Measurements from ENCODE around the gene APCDD1L.
"Not testable (repeated sequence)": the region's sequence is repeated elsewhere in the genome, so short reads cannot be mapped to it uniquely, and the experiment has no call there.

The APCDD1L gene

GRCh38 chr20:58512808-58513552 is 2.2 kb downstream of the APCDD1L start:
- DNase-seq: no peak

- no peak for DNase-seq
These were observed 3.3 kb downstream of the APCDD1L start for GRCh38 chr20:58511861-58512260.

- no peak for DNase-seq
These were observed 3.8 kb downstream of the APCDD1L start for GRCh38 chr20:58511364-58511763.

- no peak for DNase-seq
These were observed 4.3 kb downstream of the APCDD1L start for GRCh38 chr20:58510921-58511320.

GRCh38 chr20:58508762-58509395 is 6.3 kb downstream of the APCDD1L start:
- DNase-seq: no peak

GRCh38 chr20:58506999-58507398 is 8.2 kb downstream of the APCDD1L start:
- not testable (repeated sequence) for DNase-seq

GRCh38 chr20:58504566-58504965 is 10.6 kb downstream of the APCDD1L start:
- DNase-seq: no peak

GRCh38 chr20:58503668-58504067 is 11.5 kb downstream of the APCDD1L start:
- DNase-seq: no peak

GRCh38 chr20:58500256-58500655 is 14.9 kb downstream of the APCDD1L start:
- no peak for DNase-seq

GRCh38 chr20:58498470-58499068 is 16.6 kb downstream of the APCDD1L start:
- DNase-seq: no peak

- DNase-seq: no peak
These were observed 17.3 kb downstream of the APCDD1L start for GRCh38 chr20:58497724-58498469.

- DNase-seq: no peak
These were observed 18.0 kb downstream of the APCDD1L start for GRCh38 chr20:58497076-58497641.

- DNase-seq: no peak
These were observed 18.8 kb downstream of the APCDD1L start for GRCh38 chr20:58496429-58496769.

GRCh38 chr20:58495623-58496428 is 19.4 kb downstream of the APCDD1L start:
- DNase-seq: no peak

- no peak for DNase-seq
These were observed 20.1 kb downstream of the APCDD1L start for GRCh38 chr20:58494923-58495622.

GRCh38 chr20:58492795-58493524 is 22.2 kb downstream of the APCDD1L start:
- DNase-seq: no peak

- DNase-seq: no peak
These were observed 23.0 kb downstream of the APCDD1L start for GRCh38 chr20:58492074-58492718.

GRCh38 chr20:58486207-58486606 is 29.0 kb downstream of the APCDD1L start:
- no peak for DNase-seq

- no peak for DNase-seq
These were observed 29.8 kb downstream of the APCDD1L start for GRCh38 chr20:58485393-58485792.

GRCh38 chr20:58483470-58483869 is 31.7 kb downstream of the APCDD1L start:
- no peak for DNase-seq

All from stimulated activated naive CD4-positive, alpha-beta T cell (primary cell).